ENCODE results near the gene RANBP9.

The RANBP9 gene

GRCh38 chr6:13711733-13712598 is at the start of gene RANBP9:
TSS of gene RANBP9 (minus strand) at chr6:13711835. CDS start at chr6:13711505, 330 bp downstream.
- DNase-seq: peak; percentile 93

- DNase-seq: peak; percentile 56
These were observed 49.0 kb upstream of the RANBP9 start for GRCh38 chr6:13760307-13761304.

GRCh38 chr6:13759025-13759424 is 47.4 kb upstream of the RANBP9 start:
- no peak for DNase-seq

- DNase-seq: no peak
These were observed 43.0 kb upstream of the RANBP9 start for GRCh38 chr6:13754644-13755043.

- DNase-seq: no peak
These were observed 32.1 kb upstream of the RANBP9 start for GRCh38 chr6:13743736-13744127.

DNA sequence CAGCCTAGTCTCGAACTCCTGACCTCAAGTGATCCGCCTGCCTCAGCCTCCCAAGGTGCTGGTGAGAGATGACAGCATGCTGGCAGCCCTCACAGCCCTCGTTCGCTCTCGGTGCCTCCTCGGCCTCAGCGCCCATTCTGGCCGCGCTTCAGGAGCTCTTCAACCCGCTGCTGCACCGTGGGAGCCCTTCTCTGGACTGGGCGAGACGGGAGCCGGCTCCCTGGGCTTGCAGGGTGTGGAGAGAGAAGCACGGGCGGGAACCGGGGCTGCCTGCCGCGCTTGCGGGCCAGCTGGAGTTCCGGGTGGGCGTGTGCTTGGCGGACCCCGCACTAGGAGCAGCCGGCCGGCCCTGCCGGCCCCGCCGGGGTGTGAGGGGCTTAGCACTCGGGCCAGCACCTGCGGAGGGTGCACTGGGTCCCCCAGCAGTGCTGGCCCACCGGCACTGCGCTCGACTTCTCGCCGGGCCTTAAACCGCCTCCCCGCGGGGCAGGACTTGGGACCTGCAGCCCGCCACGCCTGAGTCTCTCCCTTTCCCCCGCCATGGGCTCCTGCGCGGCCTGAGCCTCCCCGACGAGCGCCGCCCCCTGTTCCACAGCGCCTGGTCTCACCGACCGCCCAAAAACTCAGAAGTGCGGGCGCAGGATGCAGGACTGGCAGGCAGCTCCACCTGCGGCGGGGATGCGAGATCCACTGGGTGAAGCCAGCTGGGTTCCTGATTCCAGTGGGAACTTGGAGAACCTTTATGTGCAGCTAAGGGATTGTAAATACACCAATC is 31.5 kb upstream of the RANBP9 start:
- DNase-seq: no peak

- DNase-seq: no peak
These were observed 29.7 kb upstream of the RANBP9 start for GRCh38 chr6:13741365-13741764.

GRCh38 chr6:13735031-13735430 is 23.4 kb upstream of the RANBP9 start:
- no peak for DNase-seq

- peak; percentile 88 for DNase-seq
These were observed 21.7 kb upstream of the RANBP9 start for GRCh38 chr6:13733178-13733887.

DNA sequence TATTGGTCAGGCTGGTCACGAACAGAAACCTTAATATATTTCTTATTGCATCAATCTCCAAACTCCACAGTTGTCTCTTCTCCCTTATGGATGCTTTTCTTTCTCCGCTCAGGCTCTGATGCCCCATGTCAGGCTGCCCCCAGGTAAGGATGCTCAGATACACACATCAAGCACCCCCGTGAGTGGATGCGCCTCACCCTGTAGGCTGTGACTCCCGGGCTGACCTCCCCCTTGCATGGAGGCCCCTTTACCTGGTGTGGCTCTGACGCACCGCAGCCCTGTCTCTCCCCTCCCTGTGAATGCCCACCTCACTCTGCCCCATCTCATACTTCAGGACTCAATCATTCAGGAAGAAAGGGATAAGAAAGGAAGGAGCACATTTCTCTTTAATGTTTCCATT is 19.1 kb upstream of the RANBP9 start:
- no peak for DNase-seq

DNA sequence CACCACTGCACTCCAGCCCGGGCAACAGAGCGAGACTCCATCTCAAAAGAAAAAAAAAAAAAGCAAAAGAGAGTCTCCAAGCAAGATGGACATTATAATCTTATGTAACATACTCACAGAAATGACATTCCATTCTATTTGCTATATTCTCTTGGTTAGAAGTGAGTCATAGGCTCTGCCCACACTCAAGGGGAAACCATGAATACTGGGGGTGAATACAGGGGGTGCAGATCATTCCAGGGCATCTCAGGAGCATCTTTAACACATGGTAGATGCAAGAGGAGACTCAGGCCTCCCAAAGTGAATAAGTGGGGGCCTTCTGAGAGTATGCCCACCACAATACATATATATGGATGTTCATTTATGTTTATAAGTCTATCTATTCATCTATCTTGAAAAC is 18.3 kb upstream of the RANBP9 start:
- DNase-seq: no peak

GRCh38 chr6:13725570-13725969 is 13.9 kb upstream of the RANBP9 start:
- no peak for DNase-seq

GRCh38 chr6:13725052-13725451 is 13.4 kb upstream of the RANBP9 start:
- no peak for DNase-seq

GRCh38 chr6:13724182-13724581 is 12.5 kb upstream of the RANBP9 start:
- no peak for DNase-seq

DNA sequence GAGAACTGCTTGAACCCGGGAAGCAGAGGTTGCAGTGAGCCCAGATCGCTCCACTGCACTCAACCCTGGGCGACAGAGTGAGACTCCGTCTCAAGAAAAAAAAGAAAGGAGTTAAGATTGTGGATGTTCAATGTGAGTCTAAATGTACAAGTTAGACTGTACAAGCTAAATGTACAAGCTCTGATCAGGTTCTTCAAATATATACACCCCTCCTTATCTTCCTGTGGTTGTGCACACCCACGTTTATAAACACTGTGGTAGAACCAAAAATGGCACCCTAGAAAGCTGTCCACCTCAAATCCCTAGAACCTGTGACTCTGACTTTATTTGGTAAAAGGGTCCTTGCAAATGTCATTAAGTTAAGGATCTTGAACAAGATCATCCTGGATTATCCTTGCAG is 11.2 kb upstream of the RANBP9 start:
- DNase-seq: no peak

DNA sequence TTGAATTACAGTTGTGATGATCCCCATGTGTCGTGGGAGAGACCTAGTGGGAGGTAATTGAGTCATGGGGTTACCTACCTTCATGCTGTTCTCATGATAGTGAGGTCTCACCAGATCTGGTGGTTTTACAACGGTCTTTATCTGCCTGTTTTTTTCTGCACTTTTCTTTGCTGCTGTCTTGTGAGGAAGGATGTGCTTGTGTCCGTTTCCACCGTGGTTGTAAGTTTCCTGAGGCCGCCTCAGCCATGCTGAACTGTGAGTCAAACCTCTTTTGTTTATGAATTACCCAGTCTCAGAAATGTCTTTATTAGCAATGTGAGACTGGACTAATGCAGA is 6.5 kb upstream of the RANBP9 start:
- no peak for DNase-seq

GRCh38 chr6:13716955-13717295 is 5.3 kb upstream of the RANBP9 start:
- no peak for DNase-seq

DNA sequence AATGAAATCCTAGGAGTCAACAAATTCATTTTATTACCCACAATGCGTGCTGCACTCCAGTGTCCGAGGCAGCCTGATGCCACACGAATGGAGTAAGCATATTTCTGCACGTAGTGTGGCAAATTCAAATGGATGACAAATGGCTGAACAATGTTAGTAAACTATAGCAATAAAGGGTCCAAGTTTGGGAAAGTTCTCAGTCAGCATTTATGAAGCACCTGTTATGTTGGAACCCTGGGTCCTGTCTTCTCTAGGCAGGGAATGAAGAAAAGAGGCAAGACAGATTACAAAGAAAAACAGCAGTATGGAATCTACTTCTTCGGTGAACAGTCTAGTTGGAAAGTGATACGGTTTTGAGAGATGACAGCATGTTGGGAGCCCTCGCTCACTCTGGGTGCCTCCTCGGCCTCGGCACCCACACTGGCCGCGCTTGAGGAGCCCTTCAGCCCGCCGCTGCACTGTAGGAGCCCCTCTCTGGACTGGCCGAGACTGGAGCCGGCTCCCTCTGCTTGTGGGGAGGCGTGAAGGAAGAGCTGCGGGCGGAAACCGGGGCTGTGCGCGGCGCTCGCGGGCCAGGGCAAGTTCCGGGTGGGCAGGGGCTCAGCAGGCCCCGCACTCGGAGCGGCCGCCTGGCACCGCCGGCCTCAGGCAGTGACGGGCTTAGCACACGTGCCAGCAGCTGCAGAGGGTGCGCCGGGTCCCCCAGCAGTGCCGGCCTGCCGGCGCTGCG is 4.8 kb upstream of the RANBP9 start:
- no peak for DNase-seq

GRCh38 chr6:13715444-13715883 is 3.8 kb upstream of the RANBP9 start:
- no peak for DNase-seq

DNA sequence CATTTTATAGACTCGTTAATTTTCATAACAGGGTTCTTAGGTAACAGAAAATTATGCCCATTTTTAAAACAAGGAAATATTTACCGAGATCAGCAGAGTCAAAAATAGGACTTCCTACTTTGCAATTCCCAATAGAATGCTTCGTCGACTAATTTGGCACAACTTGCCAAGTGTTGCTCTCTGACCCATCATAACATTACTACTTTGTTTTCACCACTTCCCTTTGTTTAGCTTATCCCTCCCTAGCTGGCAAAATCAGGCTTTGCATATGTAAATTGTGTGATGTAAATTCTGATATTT is 914 bp upstream of the RANBP9 start:
- DNase-seq: no peak

GRCh38 chr6:13711324-13711732 is 307 bp downstream of the RANBP9 start:
- DNase-seq: no peak

Data from right hindlimb (tissue), 1 donor.